ENCODE data around the gene FKBP10. TPM values are rescaled to one million over a fixed set of nuclear protein-coding genes. Genes with fewer than 3 reads are reported as not detected.

FKBP10 gene
- total RNA-seq, 2 donors from 2014 or later, result 10.3 to 12.8 TPM

- peaks cover 4% of the 10 kb centered on the region for H3K4me1 ChIP-seq
- peak overlapping the region; percentile 0 to 41 for H3K9ac ChIP-seq (ENCODE audit: low read depth in 2 of 2, low read length in 2 of 2)
- intact Hi-C loops (cut with DNase I), result loop anchor here (2.0 kb wide), 1 partner anchor 64 kb away; no protein-coding TSS in a partner anchor
- no peak overlapping the region for H3K4me3 ChIP-seq
- H3K9me3 ChIP-seq, result no peaks in the 10 kb centered on the region
- no peak for TF ChIP-seq CTCF (IDR thresholded peaks at IDR 0.05)
- peak; percentile 92 for DNase-seq
- H3K27me3 ChIP-seq, result no peaks in the 10 kb centered on the region
- H3K27ac ChIP-seq, result peak overlapping the region; percentile 63
- H3K36me3 ChIP-seq, result no peaks in the 10 kb centered on the region
These were observed 12.0 kb upstream of the FKBP10 start for GRCh38 chr17:41800601-41801373.

- peak overlapping the region; percentile 0 to 41 for H3K9ac ChIP-seq (ENCODE audit: low read depth in 2 of 2, low read length in 2 of 2)
- H3K4me3 ChIP-seq, result no peak overlapping the region
- H3K27me3 ChIP-seq, result no peaks in the 10 kb centered on the region
These were observed 11.2 kb upstream of the FKBP10 start for GRCh38 chr17:41801374-41802271.

GRCh38 chr17:41803049-41804020, 9.5 kb upstream of the FKBP10 start:
- no peak for TF ChIP-seq CTCF (IDR thresholded peaks at IDR 0.05)
- H3K36me3 ChIP-seq, result no peaks in the 10 kb centered on the region
- H3K4me1 ChIP-seq, result peaks cover 4% of the 10 kb centered on the region
- H3K27ac ChIP-seq, result no peak overlapping the region
- DNase-seq, result peak; percentile 20
- H3K4me3 ChIP-seq, result no peak overlapping the region
- no peaks in the 10 kb centered on the region for H3K27me3 ChIP-seq
- H3K9me3 ChIP-seq, result no peaks in the 10 kb centered on the region
- intact Hi-C loops (cut with DNase I), result no loop called here
- H3K9ac ChIP-seq (ENCODE audit: low read depth in 2 of 2, low read length in 2 of 2), result no peak overlapping the region

More at GRCh38 chr17:41801374-41802271, 11.2 kb upstream of the FKBP10 start:
- Histone ChIP-seq H3K9me3 (no peaks in the 10 kb centered on the region), H3K27ac (peak overlapping the region; percentile 63), H3K36me3 (no peaks in the 10 kb centered on the region), H3K4me1 (peaks cover 4% of the 10 kb centered on the region)
- TF ChIP-seq CTCF (IDR thresholded peaks at IDR 0.05), result peak; percentile 96
- intact Hi-C loops (cut with DNase I), result loop anchor here (2.0 kb wide), 1 partner anchor 65 kb away; no protein-coding TSS in a partner anchor
- peak; percentile 90 for DNase-seq

GRCh38 chr17:41806685-41807445, 5.9 kb upstream of the FKBP10 start:
- intact Hi-C loops (cut with DNase I), result no loop called here
- DNase-seq, result peak; percentile 79

More at GRCh38 chr17:41806685-41807445, 5.9 kb upstream of the FKBP10 start:
- Histone ChIP-seq H3K9me3 (no peaks in the 10 kb centered on the region), H3K27me3 (no peaks in the 10 kb centered on the region), H3K36me3 (no peaks in the 10 kb centered on the region), H3K4me1 (peaks cover 14% of the 10 kb centered on the region), H3K4me3 (no peak overlapping the region), H3K9ac (ENCODE audit: low read depth in 2 of 2, low read length in 2 of 2) (no peak overlapping the region), H3K27ac (peak overlapping the region; percentile 44)
- no peak for TF ChIP-seq CTCF (IDR thresholded peaks at IDR 0.05)
